PFSK-1 (cell line): ENCODE measurements around the gene HOOK2.

Source experiments
- POLR2AphosphoS5 ChIP-seq: IDR thresholded peaks from 2 replicates; pipeline ENCODE4 v1.6.1; 2012; ENCODE audit warnings: low read depth, mild to moderate bottlenecking, control low read depth, low read length, moderate library complexity
- REST ChIP-seq, 2 experiments: IDR thresholded peaks; 2 replicates each; pipeline versions ENCODE4 v1.6.1 to v1.8.0; 2011 to 2012; ENCODE audit warnings: low read depth in 2 of 2, low read length in 2 of 2, control low read depth in 1 of 2, inconsistent platforms in 1 of 2, mild to moderate bottlenecking in 1 of 2, moderate library complexity in 1 of 2; ENCODE audit not compliant: insufficient read depth in 1 of 2
- SIN3A ChIP-seq: IDR thresholded peaks from 2 replicates; pipeline ENCODE4 v1.6.1; 2012; ENCODE audit warnings: mild to moderate bottlenecking, low read length, moderate library complexity, borderline replicate concordance; ENCODE audit not compliant: insufficient read depth
- TAF1 ChIP-seq: IDR thresholded peaks from 2 replicates; pipeline ENCODE4 v1.6.1; 2012; ENCODE audit warnings: low read length, control low read depth, borderline replicate concordance; ENCODE audit not compliant: insufficient read depth

GRCh38 chr19:12715102-12715501 lies 60.2 kb downstream of the HOOK2 start:
- no peak for TF ChIP-seq POLR2AphosphoS5
- no peak for TF ChIP-seq REST (IDR thresholded peaks at IDR 0.05; ENCODE audit: insufficient read depth in 1 of 2, low read depth in 2 of 2, low read length in 2 of 2)
- no peak for TF ChIP-seq SIN3A
- no peak for TF ChIP-seq TAF1
